Putamen (tissue), 1 donor: Measurements from ENCODE around the gene ZNF862.

Source experiments
- DNase-seq: peaks from one replicate; pipeline ENCODE4 v3.0.0-alpha.2; 2016; ENCODE audit warnings: low spot score

ZNF862 gene

GRCh38 chr7:149845257-149845980 is 7.2 kb downstream of the ZNF862 start:
- DNase-seq = no peak

- no peak for DNase-seq
These were observed 7.8 kb downstream of the ZNF862 start for GRCh38 chr7:149846021-149846420.

DNA sequence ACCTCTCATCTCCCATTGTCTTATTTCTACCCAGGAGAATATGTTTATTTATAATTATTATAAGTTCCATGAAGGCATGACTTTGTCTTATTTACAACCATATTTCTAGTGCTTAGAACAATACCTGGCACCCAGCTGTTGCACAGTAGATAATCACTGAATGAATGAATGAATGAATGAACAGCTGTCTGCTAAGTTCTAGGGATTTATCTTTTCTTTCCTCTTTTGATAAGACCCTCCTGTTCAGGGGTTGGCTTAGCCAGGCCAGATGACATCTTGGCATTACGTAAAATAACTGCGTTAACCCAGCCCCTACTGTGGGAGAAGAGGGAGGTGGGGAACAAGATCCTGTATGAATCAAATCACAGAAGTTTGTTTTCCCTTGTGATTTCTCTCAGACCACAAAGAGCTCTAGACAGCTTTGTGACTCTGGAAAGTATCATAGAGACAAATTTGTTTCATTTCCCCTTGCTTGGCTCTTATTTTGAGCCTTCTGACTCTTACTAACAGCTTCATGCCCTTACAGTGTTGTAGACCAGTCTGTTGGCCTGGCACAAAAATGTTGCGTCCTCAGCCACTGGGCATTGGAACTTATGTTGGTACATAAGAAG is 8.4 kb downstream of the ZNF862 start:
- no peak for DNase-seq

DNA sequence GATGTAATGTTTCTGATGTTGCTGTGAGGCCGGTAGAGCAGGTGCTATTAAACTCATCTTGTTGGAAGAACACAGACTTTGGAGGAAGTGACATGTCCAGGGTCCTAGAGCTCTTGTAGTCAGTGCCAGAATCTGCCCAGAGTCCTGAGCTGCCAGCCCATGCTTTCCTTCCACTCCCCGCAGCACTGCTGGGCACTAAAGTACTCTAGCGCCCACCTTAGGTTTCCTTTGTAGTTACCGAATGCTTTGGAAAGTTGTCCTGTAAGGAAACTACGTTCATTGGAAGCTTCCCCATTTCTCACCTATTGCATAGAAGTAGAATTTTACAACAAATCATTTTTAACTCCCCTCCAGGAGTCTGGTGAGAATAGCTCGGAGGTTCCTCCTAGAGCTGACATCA is 11.0 kb downstream of the ZNF862 start:
- DNase-seq = no peak

DNA sequence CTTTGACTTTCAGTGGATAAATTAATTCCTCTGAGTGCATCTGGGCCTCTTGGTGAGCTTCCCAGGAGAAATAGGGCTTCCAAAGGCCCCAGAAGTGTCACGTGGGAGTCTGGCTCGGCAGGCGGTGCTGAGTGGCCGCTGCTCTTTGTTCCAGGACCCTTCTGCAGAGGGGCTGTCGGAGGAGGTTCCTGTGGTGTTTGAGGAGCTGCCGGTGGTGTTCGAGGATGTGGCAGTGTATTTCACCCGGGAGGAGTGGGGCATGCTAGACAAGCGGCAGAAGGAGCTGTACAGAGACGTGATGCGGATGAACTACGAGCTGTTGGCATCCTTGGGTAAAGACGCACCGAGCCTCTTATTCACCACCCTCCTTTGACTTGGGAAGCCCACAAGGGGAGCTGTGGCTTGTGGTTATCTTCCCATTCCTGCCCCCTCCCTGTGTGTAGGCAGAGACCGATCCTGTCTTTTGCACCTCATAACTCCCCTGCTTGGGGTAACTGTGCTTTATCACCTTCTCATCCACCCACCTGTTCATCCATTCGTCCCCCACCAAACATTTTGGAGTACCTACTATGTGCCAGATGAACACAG is 11.9 kb downstream of the ZNF862 start:
- DNase-seq = no peak

- DNase-seq = no peak
These were observed 12.5 kb downstream of the ZNF862 start for GRCh38 chr7:149850716-149851115.

- DNase-seq = no peak
These were observed 13.3 kb downstream of the ZNF862 start for GRCh38 chr7:149851449-149851848.

DNA sequence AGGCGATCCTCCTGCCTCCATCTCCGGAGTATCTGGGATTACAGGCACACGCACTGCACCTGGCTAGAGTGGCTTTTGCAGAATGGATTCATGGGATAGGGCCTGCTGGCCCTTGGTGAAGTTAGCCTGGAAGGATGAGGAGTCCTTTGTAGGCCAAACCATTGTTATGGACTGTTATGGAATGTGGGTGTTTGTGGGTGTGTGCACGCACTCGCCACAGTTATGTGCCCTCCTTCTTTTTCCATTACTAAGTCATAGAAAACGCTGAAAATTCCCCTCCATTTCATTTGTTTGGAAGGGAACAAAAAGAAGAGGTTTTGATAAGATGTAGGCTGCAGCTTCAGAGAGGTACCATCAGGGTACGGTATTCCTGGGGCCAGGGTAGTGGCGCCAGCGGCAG is 15.0 kb downstream of the ZNF862 start:
- DNase-seq = no peak

DNA sequence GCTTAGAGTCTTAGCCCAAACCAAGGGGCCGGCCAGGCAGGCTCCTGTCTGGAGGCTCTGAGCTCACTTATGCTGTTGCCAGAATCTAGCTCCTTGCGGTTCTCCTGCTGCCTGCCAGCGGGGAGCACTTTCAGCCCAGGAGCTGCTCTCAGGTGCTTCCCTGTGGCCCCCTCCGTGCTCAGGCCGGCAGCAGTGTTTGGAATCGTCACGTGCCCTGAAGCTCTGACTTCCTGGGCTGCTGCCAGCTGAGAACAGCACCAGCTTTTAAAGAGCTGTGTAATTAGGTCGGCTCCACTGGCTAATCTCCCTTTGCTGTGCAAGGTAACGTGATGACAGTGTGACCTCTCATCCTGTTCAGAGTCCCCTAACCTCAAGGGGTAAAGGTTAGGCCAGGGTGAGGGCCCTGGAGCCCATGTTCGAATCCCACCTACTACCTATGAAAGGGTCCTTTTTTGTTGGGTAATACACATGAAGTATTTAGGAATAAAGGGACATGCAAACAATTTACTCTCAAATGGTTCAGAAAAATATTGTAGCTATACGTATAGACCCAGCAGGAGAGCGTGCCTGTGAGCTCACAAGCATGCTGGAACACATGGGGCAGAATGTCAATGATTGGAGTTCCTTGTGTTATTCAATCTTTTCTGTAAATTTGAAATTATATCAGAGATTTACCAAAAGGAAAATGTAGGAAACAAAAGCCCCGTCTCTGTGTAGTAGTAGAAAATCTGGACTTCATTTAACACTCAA is 16.6 kb downstream of the ZNF862 start:
- DNase-seq = no peak

DNA sequence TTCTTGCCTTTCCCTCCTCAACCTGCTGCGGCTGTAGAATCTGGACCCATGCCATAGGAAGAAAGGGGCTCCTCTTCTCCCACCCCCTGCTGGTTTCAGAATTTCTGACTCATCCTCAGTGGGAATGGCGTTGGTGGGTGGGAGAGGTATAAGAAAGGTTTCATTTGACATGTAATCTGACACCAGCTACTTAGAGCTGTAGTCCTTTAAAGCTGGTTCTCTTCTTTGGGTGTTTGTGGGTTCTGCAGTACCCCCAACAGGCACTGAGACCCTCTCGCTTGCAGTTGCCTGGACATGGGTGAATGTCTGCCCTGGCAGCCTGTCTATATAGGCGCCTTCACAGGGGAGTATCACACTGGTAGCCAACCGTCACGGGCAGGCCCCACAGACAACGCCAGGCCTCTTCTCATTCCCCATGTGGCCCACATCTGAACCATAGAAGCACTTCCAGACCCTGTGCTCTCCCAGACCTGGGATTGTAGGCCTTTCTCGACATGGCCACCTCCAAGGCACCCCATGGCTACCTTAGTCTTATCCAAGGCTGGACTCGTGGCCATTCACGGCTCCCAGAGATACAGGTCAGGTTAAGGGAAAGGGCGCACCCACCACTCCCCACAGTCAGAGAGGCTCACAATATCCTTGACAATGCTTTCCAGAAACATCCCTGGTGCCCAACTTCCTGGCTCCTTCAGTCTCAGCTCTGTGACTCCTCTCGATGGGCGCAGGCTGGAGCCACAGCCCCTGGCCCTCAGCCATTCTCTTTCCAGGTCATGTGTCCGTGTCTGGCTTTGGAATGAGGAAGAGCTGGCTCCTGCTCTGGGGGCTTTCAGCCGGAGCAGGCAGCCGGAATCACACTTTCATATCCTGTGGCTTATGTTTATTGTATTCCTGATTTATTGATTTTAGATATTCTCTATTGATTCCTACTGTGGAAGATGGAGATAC is 17.5 kb downstream of the ZNF862 start:
- DNase-seq = no peak

DNA sequence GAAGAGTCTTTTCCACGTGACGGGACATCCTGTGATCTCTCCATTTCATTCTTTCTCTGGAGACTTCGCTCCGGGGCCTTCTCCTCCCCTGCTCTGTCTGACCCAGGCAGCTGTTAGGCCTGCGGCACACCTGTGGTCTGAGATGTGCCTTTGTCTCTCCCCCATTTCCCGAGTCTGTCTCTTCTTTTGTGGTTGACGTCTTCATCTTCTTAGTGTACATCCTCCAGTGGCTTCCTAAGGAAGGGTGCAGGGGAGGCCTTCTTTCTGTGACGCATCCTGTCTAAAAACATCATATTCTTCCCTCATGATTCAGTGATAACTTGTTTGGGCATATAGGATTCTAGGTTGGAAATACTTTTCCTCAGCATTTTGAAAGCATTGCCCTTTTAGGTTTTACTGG is 18.4 kb downstream of the ZNF862 start:
- no peak for DNase-seq

- no peak for DNase-seq
These were observed 21.2 kb downstream of the ZNF862 start for GRCh38 chr7:149859369-149859768.

- no peak for DNase-seq
These were observed 21.7 kb downstream of the ZNF862 start for GRCh38 chr7:149859876-149860275.

DNA sequence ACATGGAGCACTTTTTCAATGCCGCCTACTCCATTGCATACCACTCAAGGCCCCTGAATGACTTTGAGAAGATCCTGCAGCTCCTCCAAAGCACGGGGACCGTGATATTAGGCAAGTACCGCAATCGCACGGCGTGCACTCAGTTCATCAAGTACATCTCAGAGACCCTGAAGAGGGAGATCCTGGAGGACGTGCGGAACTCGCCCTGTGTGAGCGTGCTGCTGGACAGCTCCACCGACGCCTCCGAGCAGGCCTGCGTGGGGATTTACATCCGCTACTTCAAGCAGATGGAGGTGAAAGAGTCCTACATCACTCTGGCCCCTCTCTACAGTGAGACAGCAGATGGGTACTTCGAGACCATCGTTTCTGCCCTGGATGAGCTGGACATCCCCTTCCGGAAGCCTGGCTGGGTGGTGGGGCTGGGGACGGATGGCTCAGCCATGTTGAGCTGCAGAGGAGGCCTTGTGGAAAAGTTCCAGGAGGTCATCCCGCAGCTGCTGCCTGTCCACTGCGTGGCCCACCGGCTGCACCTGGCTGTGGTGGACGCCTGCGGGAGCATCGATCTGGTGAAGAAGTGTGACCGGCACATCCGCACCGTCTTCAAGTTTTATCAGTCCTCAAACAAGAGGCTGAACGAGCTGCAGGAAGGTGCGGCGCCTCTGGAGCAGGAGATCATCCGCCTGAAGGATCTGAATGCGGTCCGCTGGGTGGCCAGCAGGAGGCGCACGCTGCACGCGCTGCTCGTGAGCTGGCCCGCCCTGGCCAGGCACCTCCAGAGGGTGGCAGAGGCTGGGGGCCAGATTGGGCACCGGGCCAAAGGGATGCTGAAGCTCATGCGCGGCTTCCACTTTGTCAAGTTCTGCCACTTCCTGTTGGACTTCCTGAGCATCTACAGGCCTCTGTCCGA is 22.9 kb downstream of the ZNF862 start:
- no peak for DNase-seq

DNA sequence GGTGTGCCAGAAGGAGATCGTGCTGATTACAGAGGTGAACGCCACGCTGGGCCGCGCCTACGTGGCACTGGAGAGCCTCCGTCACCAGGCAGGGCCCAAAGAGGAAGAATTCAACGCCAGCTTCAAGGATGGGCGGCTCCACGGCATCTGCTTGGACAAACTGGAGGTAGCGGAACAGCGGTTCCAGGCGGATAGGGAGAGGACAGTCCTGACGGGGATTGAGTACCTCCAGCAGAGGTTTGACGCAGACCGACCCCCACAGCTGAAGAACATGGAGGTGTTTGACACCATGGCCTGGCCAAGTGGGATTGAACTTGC is 23.5 kb downstream of the ZNF862 start:
- DNase-seq = no peak

GRCh38 chr7:149862156-149862555 is 24.0 kb downstream of the ZNF862 start:
- no peak for DNase-seq

- no peak for DNase-seq
These were observed 25.3 kb downstream of the ZNF862 start for GRCh38 chr7:149863500-149863899.

DNA sequence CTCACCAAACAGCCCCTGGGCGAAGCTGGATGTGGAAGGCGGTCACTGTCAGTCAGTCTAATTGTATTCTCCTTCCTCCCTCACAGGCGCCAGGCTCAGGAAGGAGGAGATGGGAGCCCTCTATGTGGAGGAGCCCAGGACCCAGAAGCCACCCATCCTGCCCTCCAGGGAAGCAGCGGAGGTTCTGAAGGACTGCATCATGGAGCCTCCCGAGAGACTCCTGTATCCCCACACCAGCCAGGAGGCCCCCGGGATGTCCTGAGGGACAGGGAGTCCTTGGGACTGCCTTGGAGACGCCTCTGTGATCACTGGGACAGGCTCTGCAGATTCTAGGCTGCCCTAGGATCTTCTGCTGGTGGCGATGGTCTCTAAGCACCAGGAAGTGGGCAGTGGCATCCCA is 25.8 kb downstream of the ZNF862 start:
- DNase-seq = no peak

DNA sequence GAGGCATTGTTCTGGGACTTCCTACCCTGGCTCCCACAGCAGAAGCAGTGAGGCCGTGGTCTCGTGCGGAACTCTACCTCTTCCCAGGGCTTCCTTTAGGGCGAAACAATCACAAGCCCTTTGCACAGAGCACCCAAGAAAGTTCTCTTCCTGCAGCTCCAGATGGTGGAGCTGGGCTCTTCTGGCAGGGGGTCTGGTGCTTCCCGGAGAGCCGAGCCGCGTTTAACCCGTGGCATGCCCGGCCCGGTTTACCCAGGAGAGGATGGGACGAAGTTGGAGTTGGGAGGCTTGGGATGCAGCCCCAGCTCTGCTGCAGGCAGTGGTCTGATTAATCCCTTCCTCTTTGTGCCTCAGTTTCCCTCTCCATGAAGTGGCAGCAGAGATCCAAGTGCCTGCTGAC is 26.6 kb downstream of the ZNF862 start:
- no peak for DNase-seq

- DNase-seq = no peak
These were observed 27.3 kb downstream of the ZNF862 start for GRCh38 chr7:149865437-149865836.
